ENCODE measurements around the gene HES4.

DNA sequence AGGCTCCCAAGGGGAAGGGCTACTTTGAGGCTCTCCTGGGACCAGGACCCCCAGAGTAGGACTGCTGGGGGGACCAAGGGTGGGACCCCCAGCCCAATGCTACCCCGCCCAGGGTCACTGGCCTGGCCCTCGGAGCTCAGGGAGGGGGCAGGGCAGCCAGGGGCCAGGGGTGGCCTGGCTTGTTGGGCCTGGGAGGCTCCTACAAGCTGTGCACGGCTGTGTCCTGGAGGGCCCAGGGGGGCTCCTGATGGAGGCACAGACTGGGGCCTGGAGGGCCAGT is 2.2 kb downstream of the HES4 start:
- TF ChIP-seq CTCF (IDR thresholded peaks at IDR 0.05 in 2 of 3, conservative IDR thresholded peaks at IDR 0.05 in 1 of 3; ENCODE audit: control insufficient read depth in 2 of 3, extremely low read depth in 1 of 3, insufficient read depth in 1 of 3, low read depth in 3 of 3, low read length in 3 of 3) (no peak), MXI1 (IDR thresholded peaks at IDR 0.05; ENCODE audit: low read depth, low read length) (no peak), YY1 (IDR thresholded peaks at IDR 0.05; ENCODE audit: low read depth, low read length) (no peak), PML (IDR thresholded peaks at IDR 0.05; ENCODE audit: low read length) (no peak), EZH2 (IDR thresholded peaks at IDR 0.05; ENCODE audit: borderline replicate concordance, control insufficient read depth, low read depth, low read length) (no peak), POLR2AphosphoS5 (IDR thresholded peaks at IDR 0.05; ENCODE audit: low read length) (no peak), SREBF2 (IDR thresholded peaks at IDR 0.05; ENCODE audit: low read length) (no peak), REST (IDR thresholded peaks at IDR 0.05; ENCODE audit: low read depth, low read length) (no peak), HDAC2 (IDR thresholded peaks at IDR 0.05) (no peak), MTA2 (IDR thresholded peaks at IDR 0.05; ENCODE audit: low read depth) (no peak), PKNOX1 (IDR thresholded peaks at IDR 0.05) (no peak), ZBTB11 (CRISPR knock-in tag; IDR thresholded peaks at IDR 0.05) (no peak), RELB (IDR thresholded peaks at IDR 0.05; ENCODE audit: low read depth) (no peak)

Measured in GM12878 (cell line).